ENCODE measurements around the gene WNT9B.
"Not testable (repeated sequence)": the region's sequence is repeated elsewhere in the genome, so short reads cannot be mapped to it uniquely, and the experiment has no call there.

Gene WNT9B

DNA sequence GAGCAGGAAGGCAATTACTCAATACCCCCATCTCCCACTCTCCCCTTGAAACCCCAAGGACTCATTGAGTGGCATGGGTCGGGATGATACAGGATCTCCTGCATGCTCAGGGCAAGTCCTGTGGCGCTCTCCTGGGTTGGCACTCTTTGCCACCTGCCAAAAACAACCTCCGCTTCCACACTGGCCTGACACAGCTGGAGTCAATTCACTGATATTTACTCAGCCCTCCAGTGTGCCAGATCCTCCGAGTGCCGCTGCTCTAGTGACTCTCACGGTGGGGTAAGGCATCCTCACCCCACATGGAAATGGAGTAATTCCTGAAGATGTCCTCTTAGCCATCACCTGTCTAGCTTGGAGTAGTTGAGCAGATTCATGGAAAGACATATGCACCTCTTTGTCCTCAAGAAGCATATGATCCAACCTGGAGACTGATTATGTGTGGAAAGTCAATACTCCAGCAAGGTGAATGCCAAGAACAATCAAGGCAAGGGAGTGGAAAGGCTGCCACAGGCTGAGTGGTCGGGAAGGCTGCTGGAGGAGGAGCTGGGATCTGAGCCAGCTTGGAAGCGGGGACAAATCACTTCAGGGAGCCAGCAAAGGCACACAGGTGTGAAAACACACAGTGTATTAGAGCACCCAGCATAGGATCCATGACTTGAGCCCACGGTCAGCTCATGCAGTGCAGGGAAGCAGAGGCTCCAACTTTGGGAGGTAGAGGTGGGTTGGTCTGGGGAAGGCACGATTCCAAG, 59.0 kb downstream of the WNT9B start:
- DNase-seq (ENCODE audit: low read depth): no peak

DNA sequence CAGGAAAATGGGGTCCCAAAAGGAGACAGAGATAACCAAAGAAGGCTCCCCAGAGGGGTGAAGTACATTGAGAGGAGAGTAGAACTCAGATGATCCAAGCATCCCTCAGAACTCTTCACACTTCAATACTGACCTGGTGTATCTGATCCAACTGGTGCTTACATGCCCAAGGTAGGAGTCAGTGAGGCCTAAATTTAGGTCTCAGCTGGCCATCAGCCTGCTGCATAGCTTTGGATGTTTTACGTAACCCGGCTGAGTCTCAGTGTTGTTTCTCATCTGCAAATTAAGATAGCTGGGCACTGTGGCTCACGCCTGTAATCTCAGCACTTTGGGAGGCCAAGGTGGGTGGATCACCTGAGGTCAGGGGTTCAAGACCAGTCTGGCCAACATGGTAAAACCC, 59.9 kb downstream of the WNT9B start:
- DNase-seq (ENCODE audit: low read depth): no peak

DNA sequence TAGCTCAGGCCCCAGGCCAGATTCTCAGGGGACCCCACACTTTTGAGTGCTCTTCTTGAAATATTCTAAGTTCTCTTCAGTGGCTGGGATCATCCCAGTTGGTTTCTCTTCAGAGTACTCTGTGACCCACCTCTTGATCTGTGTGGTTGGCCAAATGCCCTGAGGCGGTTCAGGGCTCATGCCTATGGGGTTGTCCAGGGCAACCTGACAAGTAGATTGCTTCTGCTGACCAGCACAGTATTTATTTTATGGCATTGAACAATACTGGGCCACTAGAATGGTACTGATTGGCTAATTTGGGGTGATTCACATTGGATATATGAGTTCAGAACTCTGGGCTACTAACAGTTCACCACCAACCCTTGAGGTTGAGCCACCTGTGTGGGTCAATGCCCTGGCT, 64.2 kb downstream of the WNT9B start:
- DNase-seq (ENCODE audit: low read depth): no peak

DNA sequence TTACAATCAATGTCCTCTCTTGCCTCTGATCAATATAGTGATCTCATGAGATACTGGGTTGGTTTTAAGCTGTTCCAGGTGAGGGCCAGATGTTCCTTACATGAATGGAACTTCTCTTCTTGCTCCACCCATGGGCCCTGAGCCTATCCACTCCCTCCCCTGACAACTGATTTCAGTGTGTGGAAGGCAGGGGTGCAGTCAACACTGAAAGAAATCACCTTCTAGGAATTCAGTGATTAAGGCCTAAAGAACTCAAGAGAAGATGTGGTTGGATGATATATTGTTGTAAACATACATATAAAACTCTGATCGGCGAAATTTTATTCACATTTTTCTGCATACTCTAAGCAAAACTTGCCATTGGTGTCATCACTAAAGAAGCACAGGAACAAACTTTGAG, 64.8 kb downstream of the WNT9B start:
- no peak for DNase-seq (ENCODE audit: low read depth)

DNA sequence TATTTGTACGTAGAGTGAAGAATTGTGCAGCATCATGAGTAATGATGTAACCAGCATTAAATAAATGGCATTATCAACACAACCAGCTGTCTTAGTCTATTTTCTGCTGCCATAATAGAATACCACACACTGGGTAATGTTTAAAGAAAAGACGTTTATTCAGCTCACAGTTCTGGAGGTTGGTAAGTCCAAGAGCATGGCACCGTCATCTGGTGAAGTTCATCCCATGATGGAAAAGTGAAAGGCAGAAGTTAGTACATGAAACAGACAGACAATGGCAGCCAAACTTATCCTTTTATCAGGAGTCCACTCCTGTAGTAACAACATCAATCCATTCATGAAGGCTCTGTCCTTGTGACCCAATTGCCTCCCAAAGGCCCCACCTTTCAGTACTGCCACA, 65.2 kb downstream of the WNT9B start:
- DNase-seq (ENCODE audit: low read depth): no peak

DNA sequence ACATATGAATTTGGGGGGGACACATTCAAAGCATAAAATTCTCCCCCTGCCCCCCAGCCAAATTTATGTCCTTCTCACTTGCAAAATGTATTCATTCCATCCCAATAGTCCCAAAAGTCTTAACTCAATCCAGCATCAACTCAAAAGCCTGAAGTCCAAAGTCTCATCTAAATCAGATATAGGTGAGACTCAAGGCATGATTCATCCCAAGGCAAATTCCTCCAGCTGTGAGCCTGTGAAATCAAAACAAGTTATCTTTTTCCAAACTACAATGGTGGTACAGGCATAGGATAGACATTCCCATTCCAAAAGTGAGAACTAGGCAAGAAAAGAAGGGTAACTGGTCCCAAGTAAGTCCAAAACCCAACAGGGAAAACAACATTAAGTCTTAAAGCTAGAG, 65.7 kb downstream of the WNT9B start:
- no peak for DNase-seq (ENCODE audit: low read depth)

DNA sequence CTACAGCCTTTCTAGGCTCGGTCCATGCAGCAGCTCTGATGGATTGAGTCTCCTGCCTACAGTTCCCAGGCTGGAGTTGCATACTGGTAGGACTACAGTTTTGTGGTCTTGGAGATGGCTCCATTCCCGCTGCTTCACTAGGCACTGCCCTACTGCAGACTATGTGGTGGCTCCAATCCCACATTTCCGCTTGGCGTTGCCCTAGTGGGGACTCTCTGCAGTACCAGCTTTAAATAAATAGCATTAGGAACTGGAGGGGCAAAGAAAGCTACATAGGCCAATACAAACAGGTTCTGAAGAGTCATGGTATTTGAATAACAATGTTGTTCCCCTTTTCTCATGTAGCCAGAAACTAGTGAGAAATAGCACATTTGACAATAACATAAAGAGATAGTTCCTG, 66.1 kb downstream of the WNT9B start:
- DNase-seq (ENCODE audit: low read depth): no peak

DNA sequence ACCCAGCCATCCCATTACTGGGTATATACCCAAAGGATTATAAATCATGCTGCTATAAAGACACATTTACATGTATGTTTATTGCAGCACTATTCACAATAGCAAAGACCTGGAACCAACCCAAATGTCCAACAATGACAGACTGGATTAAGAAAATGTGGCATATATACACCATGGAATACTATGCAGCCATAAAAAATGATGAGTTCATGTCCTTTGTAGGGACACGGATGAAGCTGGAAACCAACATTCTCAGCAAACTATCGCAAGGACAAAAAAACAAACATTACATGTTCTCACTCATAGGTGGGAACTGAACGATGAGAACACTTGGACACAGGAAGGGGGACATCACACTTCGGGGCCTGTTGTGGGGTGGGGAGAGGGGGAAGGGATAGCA, 70.6 kb downstream of the WNT9B start:
- not testable (repeated sequence) for DNase-seq (ENCODE audit: low read depth)

DNA sequence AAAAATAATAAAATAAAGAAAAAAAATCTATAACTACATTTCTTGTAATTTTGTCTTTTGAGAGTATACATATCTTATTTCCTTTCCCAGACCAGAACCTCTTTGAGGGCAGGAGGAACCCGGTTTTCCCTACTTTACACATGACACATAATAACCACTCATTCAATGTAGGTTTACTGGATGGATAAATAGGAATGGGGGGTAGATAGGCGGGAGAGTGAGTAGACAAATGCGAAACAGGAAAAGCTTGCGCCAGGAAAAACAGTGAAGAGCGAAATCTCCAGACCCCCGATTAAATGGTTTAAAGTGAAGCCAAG, 71.1 kb downstream of the WNT9B start:
- DNase-seq (ENCODE audit: low read depth): no peak

DNA sequence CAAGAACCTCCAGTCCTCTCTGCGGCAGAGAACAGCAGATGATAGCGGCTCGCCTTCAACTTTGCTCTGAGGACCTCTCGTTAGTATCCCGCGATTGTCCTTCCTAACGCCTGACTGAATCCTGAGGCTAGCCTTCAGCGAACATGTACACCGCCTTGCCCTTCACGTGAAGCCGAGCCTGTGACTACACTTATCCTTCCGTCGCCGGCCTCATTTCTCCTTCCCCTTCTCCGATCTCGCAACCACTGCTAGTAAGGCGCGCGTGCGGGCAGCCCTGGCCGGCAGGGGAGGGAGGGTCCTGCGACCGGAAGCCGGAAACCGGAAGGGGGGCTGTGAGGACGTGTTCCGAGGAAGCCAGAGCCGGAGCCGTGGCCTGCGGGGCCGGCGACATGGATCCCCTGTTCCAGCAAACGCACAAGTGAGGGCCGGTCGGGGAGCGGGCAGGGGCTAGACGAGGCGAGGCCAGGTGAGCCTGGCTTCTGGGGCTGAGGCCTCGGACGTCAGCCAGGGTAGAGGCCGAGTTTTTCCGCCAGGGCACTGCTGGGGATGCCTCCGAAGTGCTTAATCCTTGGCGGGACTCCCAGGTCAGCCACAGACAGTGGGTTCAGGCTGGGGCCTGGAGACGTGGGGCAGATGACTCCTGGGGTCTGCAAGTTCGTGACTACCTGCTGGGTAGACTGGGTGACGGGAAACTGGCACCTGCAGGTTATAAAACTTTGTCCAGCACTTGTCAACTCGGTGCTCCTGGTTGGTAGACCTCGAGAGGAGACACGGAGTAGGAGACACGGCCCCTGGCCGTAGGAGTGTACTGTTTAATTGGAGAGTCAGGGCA, 71.6 kb downstream of the WNT9B start, which contains the start of gene GOSR2:
TSS of gene GOSR2 (plus strand) at position 357 of the 832 bp plus-strand sequence. CDS start at position 390, 33 bp downstream.
- DNase-seq (ENCODE audit: low read depth): peak; percentile 79

DNA sequence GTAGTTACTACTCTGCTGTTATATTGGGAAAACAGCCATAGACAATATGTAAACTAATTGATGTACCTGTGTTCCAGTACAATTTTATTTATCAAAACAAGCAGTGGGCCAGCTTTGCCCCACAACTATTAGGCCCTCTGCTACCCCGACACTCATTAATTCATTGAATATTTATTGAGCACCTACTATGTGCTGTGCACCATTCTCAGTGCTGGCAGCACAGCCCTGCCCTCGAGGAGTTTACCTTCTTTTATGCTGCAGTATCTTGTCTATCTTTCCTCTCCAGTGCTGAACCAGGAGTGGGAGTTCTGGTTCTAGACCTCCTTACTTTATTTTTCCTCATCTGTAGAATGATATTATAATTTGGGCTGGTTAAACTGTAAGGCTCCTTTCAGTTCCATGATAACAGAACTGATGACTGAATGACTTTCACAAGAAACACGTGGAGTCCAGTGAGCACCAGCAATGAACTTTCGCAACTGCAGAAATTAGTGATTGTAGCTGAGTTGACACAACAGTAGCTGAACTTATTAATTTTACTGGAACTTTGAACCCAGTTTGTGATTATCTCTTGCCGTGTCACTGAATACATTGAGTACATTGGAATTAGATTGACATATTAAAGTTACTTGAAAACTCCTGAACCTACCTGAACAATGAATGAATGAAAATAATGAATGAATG, 73.9 kb downstream of the WNT9B start:
- no peak for DNase-seq (ENCODE audit: low read depth)

DNA sequence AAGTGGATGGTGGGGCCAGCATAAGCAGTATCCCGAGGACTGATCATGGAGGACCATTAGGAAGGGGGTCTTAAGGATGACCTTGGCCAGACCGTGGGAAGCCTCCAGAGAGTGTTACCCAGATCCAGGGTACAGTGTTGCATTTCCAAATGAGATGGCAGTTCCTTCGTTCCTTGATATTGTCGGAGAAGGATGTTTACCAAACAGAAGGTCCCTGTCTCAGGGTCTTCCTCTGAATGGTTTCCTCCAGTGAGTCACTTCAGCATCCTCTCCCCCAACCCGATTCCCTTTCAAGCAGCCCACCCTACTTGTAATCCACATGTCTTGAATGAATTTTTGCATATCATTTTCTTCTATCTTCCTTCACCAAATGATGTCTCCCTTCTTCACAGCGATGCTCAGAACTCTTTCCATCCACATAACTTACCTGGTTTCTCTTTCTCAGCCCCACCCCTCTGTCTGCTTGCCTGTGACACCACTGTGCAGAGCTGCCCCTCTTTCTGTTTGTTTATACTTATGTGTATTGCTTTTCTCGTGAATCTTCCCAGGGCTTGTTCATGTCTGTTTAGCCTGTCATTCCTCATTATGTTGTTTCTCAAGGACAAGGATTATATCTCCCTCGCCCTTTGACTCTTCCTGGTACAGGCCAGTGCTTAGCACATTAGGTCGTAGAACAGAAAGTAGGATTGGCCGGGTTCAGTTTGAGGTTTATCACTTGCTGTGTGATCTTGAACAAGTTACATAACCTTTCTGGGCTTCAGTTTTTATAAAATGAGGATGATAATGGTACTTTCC, 77.3 kb downstream of the WNT9B start:
- no peak for DNase-seq (ENCODE audit: low read depth)

DNA sequence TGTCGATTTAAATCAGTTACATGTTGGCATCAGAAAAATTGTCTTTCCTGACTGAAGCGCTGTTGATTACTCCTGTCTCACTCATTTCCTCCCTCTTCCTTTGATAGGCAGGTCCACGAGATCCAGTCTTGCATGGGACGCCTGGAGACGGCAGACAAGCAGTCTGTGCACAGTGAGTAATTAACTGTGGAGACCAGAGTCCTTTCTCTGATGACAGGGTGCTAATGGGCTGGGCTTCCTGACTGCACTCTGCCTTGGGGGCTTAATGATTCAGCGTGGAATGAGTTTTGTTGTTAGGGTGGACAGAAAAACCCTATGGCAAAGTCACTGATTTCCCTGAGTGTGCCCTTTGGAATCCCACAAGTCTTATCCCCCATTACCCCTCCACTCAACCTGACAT, 78.0 kb downstream of the WNT9B start:
- no peak for DNase-seq (ENCODE audit: low read depth)

DNA sequence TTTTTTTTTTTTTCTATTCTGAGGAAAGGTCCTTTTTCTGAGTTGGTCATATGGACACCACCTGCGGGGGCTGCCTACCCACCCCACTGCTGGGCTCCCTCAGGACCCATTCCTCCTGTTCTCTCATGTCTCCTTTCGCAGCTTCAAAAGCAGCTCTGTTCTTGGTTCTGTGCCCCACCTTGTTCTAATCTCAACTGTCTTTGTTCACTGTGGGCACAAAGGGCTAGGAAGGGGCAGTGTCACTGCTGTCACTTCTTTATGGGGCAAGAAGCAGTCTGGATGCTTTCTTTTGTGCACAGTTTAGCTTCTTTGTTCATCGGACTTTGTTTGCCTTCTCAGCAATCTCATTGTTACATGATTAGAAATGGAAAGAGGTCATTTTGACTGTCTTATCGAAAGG, 78.7 kb downstream of the WNT9B start:
- no peak for DNase-seq (ENCODE audit: low read depth)

DNA sequence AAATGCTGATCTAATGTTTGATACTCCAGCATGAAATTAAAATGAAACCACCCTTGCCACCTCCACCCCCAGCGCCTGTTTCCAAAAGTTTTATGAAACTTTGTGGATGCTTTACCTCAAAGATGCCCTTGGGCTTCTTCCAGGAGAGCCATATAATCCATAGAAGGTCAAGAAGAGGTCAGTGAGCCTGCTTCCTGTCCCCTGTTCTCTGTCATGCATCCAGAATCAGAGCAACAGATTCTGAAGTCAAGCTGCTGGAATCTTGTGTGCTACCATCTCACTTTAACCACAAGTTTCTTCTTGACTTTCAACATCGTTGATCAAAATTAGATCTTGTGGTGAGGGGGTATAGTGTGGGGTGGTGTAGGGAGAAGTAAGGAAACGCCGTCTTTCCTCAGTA, 80.2 kb downstream of the WNT9B start:
- no peak for DNase-seq (ENCODE audit: low read depth)

DNA sequence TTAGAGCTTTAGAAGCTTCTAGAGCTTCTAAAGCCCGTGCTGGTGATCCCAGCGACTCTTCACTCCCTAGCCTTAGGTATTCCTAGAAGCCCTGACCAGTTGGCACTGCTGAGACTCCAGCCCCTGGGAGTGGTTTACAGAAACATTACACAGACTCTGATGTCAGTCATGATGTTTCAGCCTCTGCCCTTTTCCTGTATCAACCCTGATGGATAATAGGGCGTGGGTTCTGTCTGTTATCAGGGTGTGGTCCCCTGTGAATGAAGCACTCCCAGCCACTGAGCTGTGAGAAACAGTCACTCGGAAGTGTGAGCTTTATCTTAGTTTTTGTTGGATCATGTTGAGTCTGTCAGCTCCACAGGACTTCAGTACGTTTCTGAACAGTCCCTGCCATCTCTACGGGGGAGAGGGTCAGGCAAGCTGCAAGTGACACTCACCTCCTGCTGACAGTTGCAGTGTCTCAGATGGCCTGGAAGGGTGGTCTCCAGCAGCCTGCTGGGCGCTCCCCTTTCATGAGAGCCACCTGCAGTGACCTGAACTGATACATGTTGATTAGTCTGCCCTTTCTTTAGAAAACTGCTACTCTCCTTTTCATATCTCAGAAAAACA, 84.4 kb downstream of the WNT9B start:
- no peak for DNase-seq (ENCODE audit: low read depth)

All from stimulated activated CD8-positive, alpha-beta memory T cell treated with anti-CD3 and anti-CD28 coated beads, Interleukin-12 subunit alpha, Interleukin-12 subunit beta, amount 100 ng/mL, for 1 hour (primary cell).